Measurements from ENCODE around the gene FBXW8.

FBXW8 gene

GRCh38 chr12:116964054-116965050 is 53.6 kb downstream of the FBXW8 start:
- no peak for DNase-seq
- TF ChIP-seq POLR2A (IDR thresholded peaks at IDR 0.05; ENCODE audit: low read length) = no peak
- no peak for TF ChIP-seq GATA1 (IDR thresholded peaks at IDR 0.05; ENCODE audit: low read depth, low read length)

GRCh38 chr12:116968986-116969385 is 58.2 kb downstream of the FBXW8 start:
- TF ChIP-seq GATA1 (IDR thresholded peaks at IDR 0.05; ENCODE audit: low read depth, low read length) (no peak), POLR2A (IDR thresholded peaks at IDR 0.05; ENCODE audit: low read length) (no peak)
- no peak for DNase-seq

- TF ChIP-seq GATA1 (IDR thresholded peaks at IDR 0.05; ENCODE audit: low read depth, low read length) = no peak
- DNase-seq = no peak
Measured at GRCh38 chr12:116969615-116970585, 59.1 kb downstream of the FBXW8 start.

- no peak for DNase-seq
- no peak for TF ChIP-seq POLR2A (IDR thresholded peaks at IDR 0.05; ENCODE audit: low read length)
- TF ChIP-seq GATA1 (IDR thresholded peaks at IDR 0.05; ENCODE audit: low read depth, low read length) = no peak
Measured at GRCh38 chr12:116971222-116971621, 60.5 kb downstream of the FBXW8 start.

- no peak for TF ChIP-seq POLR2A (IDR thresholded peaks at IDR 0.05; ENCODE audit: low read length)
- no peak for TF ChIP-seq GATA1 (IDR thresholded peaks at IDR 0.05; ENCODE audit: low read depth, low read length)
- DNase-seq = no peak
Measured at GRCh38 chr12:116975779-116976393, 65.1 kb downstream of the FBXW8 start.

- no peak for DNase-seq
Measured at GRCh38 chr12:116977465-116978380, 67.0 kb downstream of the FBXW8 start.

GRCh38 chr12:116978791-116979508 is 68.2 kb downstream of the FBXW8 start:
- no peak for DNase-seq
- no peak for TF ChIP-seq GATA1 (IDR thresholded peaks at IDR 0.05; ENCODE audit: low read depth, low read length)
- TF ChIP-seq POLR2A (IDR thresholded peaks at IDR 0.05; ENCODE audit: low read length) = no peak

More at GRCh38 chr12:116977465-116978380, 67.0 kb downstream of the FBXW8 start:
- TF ChIP-seq POLR2A (IDR thresholded peaks at IDR 0.05; ENCODE audit: low read length) = no peak
- no peak for TF ChIP-seq GATA1 (IDR thresholded peaks at IDR 0.05; ENCODE audit: low read depth, low read length)

- TF ChIP-seq POLR2A (IDR thresholded peaks at IDR 0.05; ENCODE audit: low read length) (no peak), GATA1 (IDR thresholded peaks at IDR 0.05; ENCODE audit: low read depth, low read length) (no peak)
Measured at GRCh38 chr12:116980083-116980482, 69.3 kb downstream of the FBXW8 start.

GRCh38 chr12:116982791-116983411 is 72.2 kb downstream of the FBXW8 start:
- no peak for DNase-seq

More at GRCh38 chr12:116980083-116980482, 69.3 kb downstream of the FBXW8 start:
- no peak for DNase-seq

GRCh38 chr12:116984098-116984497 is 73.3 kb downstream of the FBXW8 start:
- TF ChIP-seq GATA1 (IDR thresholded peaks at IDR 0.05; ENCODE audit: low read depth, low read length) (no peak), POLR2A (IDR thresholded peaks at IDR 0.05; ENCODE audit: low read length) (no peak)
- no peak for DNase-seq

More at GRCh38 chr12:116982791-116983411, 72.2 kb downstream of the FBXW8 start:
- TF ChIP-seq GATA1 (IDR thresholded peaks at IDR 0.05; ENCODE audit: low read depth, low read length) (no peak), POLR2A (IDR thresholded peaks at IDR 0.05; ENCODE audit: low read length) (no peak)

GRCh38 chr12:116990329-116990728 is 79.6 kb downstream of the FBXW8 start:
- TF ChIP-seq GATA1 (IDR thresholded peaks at IDR 0.05; ENCODE audit: low read depth, low read length) (no peak), POLR2A (IDR thresholded peaks at IDR 0.05; ENCODE audit: low read length) (no peak)
- DNase-seq = no peak
